OCI-LY3 (cell line): ENCODE measurements around the gene ME3.

Source experiments
- CTCF ChIP-seq: fragments of 200-600, 300-600 bp; sonication (generic); IDR thresholded peaks from 2 replicates; pipeline ENCODE4 v1.5.1; 2014; ENCODE audit warnings: antibody characterized with exemption, low read length, low read depth
- EZH2phosphoT487 ChIP-seq: fragments of 200-600 bp; shearing (Covaris generic); IDR thresholded peaks from 2 replicates; pipeline ENCODE4 v1.6.1; 2018; ENCODE audit warnings: antibody characterized with exemption, mixed run types, low read depth

- TF ChIP-seq CTCF (no peak), EZH2phosphoT487 (no peak)
These were observed 93.0 kb downstream of the ME3 start for GRCh38 chr11:86579406-86579731.
